BE2C (cell line): Measurements from ENCODE around the gene DCAF17.

Experiments
- DNase-seq: peaks from one replicate; pipeline ENCODE4 v3.0.0-alpha.2; 2020
- H3K27me3 ChIP-seq: fragments of 250-450 bp; sonication (Bioruptor Pico); 2 replicates; pipeline ENCODE4 v1.5.1; 2020; ENCODE audit warnings: mild to moderate bottlenecking
- H3K36me3 ChIP-seq: fragments of 250-450 bp; sonication (Bioruptor Pico); 2 replicates; pipeline ENCODE4 v1.5.1; 2020; ENCODE audit warnings: mild to moderate bottlenecking
- H3K4me1 ChIP-seq: fragments of 250-450 bp; sonication (Bioruptor Pico); 2 replicates; pipeline ENCODE4 v1.5.1; 2020
- H3K4me3 ChIP-seq: 2 replicates; pipeline ENCODE4 v1.5.1; 2011; ENCODE audit warnings: low read depth, low read length
- H3K9me3 ChIP-seq: fragments of 250-450 bp; sonication (Bioruptor Pico); 2 replicates; pipeline ENCODE4 v1.5.1; 2020
- TF ChIP-seq, protein P1 (sequence below): IDR thresholded peaks from 2 replicates; pipeline ENCODE4 v1.5.1; 2012; ENCODE audit warnings: mild to moderate bottlenecking, low read depth, low read length

The DCAF17 gene

DNA sequence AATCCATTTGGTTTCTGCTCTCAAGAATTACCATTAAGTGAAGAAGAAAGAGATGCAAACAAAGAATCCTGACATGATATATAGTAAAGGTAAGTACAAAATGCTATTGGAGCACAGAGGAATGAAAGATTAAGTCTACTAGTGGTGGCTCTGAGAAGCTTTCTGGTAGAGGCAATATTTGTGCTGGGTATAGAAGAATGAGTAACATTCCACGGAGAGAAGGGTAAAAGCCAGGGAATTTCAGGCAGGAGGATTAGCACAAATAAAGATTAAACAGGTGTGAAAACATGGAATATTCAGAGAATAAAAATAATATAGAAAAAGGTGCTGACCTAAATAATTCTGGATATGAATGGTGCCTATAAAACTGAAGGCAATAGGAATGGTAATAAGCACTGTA lies 32.1 kb upstream of the DCAF17 start:
- TF ChIP-seq, protein P1, sequence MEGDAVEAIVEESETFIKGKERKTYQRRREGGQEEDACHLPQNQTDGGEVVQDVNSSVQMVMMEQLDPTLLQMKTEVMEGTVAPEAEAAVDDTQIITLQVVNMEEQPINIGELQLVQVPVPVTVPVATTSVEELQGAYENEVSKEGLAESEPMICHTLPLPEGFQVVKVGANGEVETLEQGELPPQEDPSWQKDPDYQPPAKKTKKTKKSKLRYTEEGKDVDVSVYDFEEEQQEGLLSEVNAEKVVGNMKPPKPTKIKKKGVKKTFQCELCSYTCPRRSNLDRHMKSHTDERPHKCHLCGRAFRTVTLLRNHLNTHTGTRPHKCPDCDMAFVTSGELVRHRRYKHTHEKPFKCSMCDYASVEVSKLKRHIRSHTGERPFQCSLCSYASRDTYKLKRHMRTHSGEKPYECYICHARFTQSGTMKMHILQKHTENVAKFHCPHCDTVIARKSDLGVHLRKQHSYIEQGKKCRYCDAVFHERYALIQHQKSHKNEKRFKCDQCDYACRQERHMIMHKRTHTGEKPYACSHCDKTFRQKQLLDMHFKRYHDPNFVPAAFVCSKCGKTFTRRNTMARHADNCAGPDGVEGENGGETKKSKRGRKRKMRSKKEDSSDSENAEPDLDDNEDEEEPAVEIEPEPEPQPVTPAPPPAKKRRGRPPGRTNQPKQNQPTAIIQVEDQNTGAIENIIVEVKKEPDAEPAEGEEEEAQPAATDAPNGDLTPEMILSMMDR: no peak
- Histone ChIP-seq H3K36me3 (no peaks in the 10 kb centered on the region), H3K27me3 (no peaks in the 10 kb centered on the region), H3K4me1 (no peaks in the 10 kb centered on the region), H3K9me3 (no peaks in the 10 kb centered on the region), H3K4me3 (no peak overlapping the region)
- no peak for DNase-seq

DNA sequence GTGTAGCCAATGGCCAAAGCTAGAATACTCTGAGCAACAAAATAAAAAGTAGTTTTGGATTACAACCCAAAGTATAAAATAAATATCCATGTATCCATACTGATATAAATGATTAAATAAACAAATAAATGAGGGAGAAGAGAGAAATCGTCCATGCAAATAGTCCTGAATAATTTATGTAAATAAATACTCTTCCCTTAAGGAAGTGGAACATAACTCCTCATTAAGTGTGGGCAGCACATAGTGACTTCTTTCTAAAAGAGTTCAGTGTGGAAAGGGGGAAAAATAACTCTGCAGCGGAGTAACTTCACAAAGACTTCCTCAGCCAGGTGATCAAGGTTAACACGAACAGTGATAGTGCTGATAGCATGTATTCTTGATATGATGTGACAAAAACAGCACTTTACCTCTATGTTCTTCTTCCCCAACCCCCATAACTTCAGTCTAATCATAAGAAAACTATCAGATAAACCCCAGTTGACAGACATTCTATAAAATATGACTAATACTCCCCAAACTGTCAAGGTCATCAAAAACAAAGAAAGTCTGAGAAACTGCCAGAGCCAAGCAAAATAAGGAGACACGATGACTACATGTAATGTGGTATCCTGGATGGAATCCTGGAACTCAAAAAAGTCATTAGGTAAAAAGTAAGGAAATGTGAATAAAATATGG lies 31.0 kb upstream of the DCAF17 start:
- no peak for DNase-seq
- Histone ChIP-seq H3K9me3 (no peaks in the 10 kb centered on the region), H3K4me1 (no peaks in the 10 kb centered on the region), H3K36me3 (no peaks in the 10 kb centered on the region), H3K4me3 (no peak overlapping the region), H3K27me3 (no peaks in the 10 kb centered on the region)
- TF ChIP-seq, protein P1: no peak

DNA sequence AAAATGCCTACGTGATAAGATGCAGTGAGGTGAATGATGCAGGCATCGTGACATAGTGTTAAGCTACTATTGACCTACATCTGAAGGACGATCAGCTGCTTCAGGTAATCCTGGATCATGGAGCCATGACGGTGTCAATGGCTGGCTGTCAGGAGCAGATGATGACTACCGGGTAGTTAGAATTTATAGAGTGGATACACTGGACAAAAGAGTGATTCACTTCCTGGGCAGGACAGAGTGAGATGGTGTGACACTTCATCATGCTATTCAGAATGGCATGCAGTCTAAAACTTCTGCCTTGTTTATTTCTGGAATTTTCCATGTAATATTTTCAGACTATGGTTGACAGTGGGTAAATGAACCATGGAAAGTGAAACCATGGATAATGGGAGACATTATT lies 29.8 kb upstream of the DCAF17 start:
- Histone ChIP-seq H3K4me3 (no peak overlapping the region), H3K27me3 (no peaks in the 10 kb centered on the region), H3K4me1 (no peaks in the 10 kb centered on the region), H3K36me3 (no peaks in the 10 kb centered on the region), H3K9me3 (no peaks in the 10 kb centered on the region)
- no peak for DNase-seq
- TF ChIP-seq, protein P1: no peak

DNA sequence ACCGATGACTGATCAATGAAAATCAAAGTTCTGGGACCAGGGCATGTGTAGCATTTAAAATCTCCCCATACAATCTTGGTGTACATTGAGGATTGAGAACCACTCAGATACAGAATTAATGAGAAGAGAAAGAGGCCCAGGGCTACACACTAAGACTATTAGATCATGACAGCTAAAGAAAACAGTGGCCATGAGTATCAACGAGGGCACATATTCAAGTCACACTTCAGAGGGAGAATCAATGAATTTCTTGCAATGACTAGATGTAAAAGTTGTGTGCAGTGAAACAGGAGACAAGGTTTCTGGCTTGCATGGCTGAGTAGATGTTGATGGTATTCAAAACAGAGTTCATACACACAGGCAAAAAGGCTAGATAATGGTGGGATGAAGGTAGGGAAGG lies 29.3 kb upstream of the DCAF17 start:
- Histone ChIP-seq H3K4me1 (no peaks in the 10 kb centered on the region), H3K27me3 (no peaks in the 10 kb centered on the region), H3K4me3 (no peak overlapping the region), H3K9me3 (no peaks in the 10 kb centered on the region), H3K36me3 (no peaks in the 10 kb centered on the region)
- no peak for DNase-seq
- TF ChIP-seq, protein P1: no peak

DNA sequence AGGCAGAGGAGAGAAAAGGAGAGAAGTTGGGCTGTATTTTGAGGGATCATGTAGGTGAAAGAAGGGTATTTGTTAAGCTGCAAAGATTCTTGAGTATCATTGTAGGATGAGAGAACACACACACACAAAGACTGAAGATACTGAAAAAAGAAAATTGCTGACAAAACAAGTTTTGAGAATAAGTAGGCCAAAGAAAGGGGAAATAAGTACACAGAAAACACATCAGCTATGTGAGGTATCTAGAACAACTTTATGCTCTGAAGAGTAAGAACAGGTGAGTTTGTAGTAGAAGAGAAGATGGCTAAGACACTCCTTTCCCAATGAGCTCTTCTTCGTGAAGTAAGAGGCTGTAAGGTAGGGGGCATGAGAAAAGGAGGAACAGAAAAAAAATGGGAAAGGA lies 28.5 kb upstream of the DCAF17 start:
- Histone ChIP-seq H3K9me3 (no peaks in the 10 kb centered on the region), H3K27me3 (no peaks in the 10 kb centered on the region), H3K4me1 (no peaks in the 10 kb centered on the region), H3K4me3 (no peak overlapping the region), H3K36me3 (no peaks in the 10 kb centered on the region)
- TF ChIP-seq, protein P1: no peak
- no peak for DNase-seq

DNA sequence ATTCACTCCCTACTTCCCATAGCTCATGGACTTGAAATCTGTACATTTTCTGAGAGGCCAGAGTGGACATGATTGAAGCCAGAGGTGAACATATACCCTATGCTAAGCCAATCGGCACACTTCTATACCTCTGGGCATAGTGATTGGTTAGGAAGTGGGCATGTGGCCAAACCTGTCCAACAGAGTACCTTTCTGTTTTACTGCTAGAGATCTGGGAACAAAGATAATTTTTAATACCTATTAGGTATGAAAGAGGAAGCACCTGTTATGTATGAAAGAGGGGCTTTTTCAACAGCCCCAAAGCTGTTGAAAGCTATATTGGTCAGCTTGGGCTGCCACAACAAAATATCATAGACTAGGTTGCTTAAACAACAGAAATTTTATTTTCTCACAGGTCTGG lies 28.0 kb upstream of the DCAF17 start:
- Histone ChIP-seq H3K4me1 (no peaks in the 10 kb centered on the region), H3K36me3 (no peaks in the 10 kb centered on the region), H3K4me3 (no peak overlapping the region), H3K27me3 (no peaks in the 10 kb centered on the region), H3K9me3 (no peaks in the 10 kb centered on the region)
- TF ChIP-seq, protein P1: no peak
- DNase-seq: no peak
